Ammon's horn (tissue), 1 donor: ENCODE results near the gene TSPY4.
"Not testable (repeated sequence)": the region's sequence is repeated elsewhere in the genome, so short reads cannot be mapped to it uniquely, and the experiment has no call there.

Experiments
- DNase-seq: peaks from one replicate; pipeline ENCODE4 v3.0.0-alpha.2; 2016; ENCODE audit warnings: low spot score

Gene TSPY4, protein sequence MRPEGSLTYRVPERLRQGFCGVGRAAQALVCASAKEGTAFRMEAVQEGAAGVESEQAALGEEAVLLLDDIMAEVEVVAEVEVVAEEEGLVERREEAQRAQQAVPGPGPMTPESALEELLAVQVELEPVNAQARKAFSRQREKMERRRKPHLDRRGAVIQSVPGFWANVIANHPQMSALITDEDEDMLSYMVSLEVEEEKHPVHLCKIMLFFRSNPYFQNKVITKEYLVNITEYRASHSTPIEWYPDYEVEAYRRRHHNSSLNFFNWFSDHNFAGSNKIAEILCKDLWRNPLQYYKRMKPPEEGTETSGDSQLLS

GRCh38 chrY:9337164-9337563 is at the start of gene TSPY4:
TSS of gene TSPY4 (plus strand) at chrY:9337464. CDS start at chrY:9337510, 46 bp downstream.
- DNase-seq = not testable (repeated sequence)

DNA sequence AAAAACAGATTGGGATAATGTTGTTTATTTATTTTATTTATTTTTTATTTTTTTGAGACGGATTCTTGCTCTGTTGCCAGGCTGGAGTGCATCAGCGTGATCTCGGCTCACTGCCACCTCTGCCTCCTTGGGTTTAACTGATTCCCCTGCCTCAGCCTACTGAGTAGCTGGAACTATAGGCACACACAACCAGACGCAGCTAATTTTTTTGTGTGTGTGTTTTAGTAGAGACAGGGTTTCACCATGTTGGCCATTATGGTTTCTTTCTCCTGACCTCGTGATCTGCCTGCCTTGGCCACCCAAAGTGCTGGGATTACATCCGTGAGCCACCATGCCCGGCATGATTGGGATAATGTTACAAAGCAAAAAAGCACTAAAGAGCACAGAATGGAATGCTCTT is 16.3 kb upstream of the TSPY4 start:
- DNase-seq = no peak

GRCh38 chrY:9357497-9357896 is 20.2 kb downstream of the TSPY4 start, which contains the start of gene TSPY8:
TSS of gene TSPY8 (plus strand) at chrY:9357797. CDS start at chrY:9357843, 46 bp downstream.
- DNase-seq = not testable (repeated sequence)
